AG09309 (cell line): ENCODE measurements around the gene GNPNAT1.

Experiments
- DNase-seq: peaks from one replicate; pipeline ENCODE4 v3.0.0-alpha.2; 2010; ENCODE audit warnings: low read depth
- H3K4me3 ChIP-seq: 2 replicates; pipeline ENCODE4 v1.5.1; 2011; ENCODE audit warnings: mild to moderate bottlenecking, low read depth, low read length, moderate library complexity; ENCODE audit not compliant: control insufficient read depth
- CTCF ChIP-seq: IDR thresholded peaks from 2 replicates; pipeline ENCODE4 v1.5.1; 2011; ENCODE audit warnings: mild to moderate bottlenecking, low read depth, low read length, inconsistent platforms; ENCODE audit not compliant: insufficient read depth, control insufficient read depth; ENCODE audit errors: missing control alignments

The GNPNAT1 gene

GRCh38 chr14:52793061-52793460 lies 1.7 kb upstream of the GNPNAT1 start:
- H3K4me3 ChIP-seq = no peak overlapping the region
- no peak for TF ChIP-seq CTCF
- DNase-seq = no peak

- TF ChIP-seq CTCF = no peak
- H3K4me3 ChIP-seq = peak overlapping the region; percentile 54
- DNase-seq = no peak
Observed at GRCh38 chr14:52792097-52792415, 649 bp upstream of the GNPNAT1 start.

GRCh38 chr14:52790756-52791222 lies 618 bp downstream of the GNPNAT1 start:
- TF ChIP-seq CTCF = no peak
- DNase-seq = no peak
- peak overlapping the region; percentile 62 for H3K4me3 ChIP-seq

- no peak for DNase-seq
- no peak for TF ChIP-seq CTCF
- H3K4me3 ChIP-seq = peak overlapping the region; percentile 62
Observed at GRCh38 chr14:52790011-52790755, 1.2 kb downstream of the GNPNAT1 start.

- TF ChIP-seq CTCF = no peak
- DNase-seq = no peak
- H3K4me3 ChIP-seq = no peak overlapping the region
Observed at GRCh38 chr14:52789118-52789517, 2.3 kb downstream of the GNPNAT1 start.

GRCh38 chr14:52786887-52787286 lies 4.5 kb downstream of the GNPNAT1 start:
- no peak overlapping the region for H3K4me3 ChIP-seq
- no peak for TF ChIP-seq CTCF

More at GRCh38 chr14:52786887-52787286, 4.5 kb downstream of the GNPNAT1 start:
- no peak for DNase-seq
